ENCODE measurements around the gene UPF1. TPM values are rescaled to one million over a fixed set of nuclear protein-coding genes. Genes with fewer than 3 reads are reported as not detected.

Gene UPF1
- total RNA-seq, 4 donors from 2014 or later, result 63.9 to 157 (median 127) TPM

GRCh38 chr19:18886972-18887371 lies 55.2 kb downstream of the UPF1 start:
- Histone ChIP-seq H3K4me3 (no peak overlapping the region), H3K9me3 (no peaks in the 10 kb centered on the region), H3K36me3 (no peaks in the 10 kb centered on the region), H3K4me1 (no peaks in the 10 kb centered on the region), H3K27ac (no peak overlapping the region), H3K27me3 (no peaks in the 10 kb centered on the region)
- TF ChIP-seq CTCF (IDR thresholded peaks at IDR 0.05) (no peak), POLR2A (IDR thresholded peaks at IDR 0.05) (no peak)
- no peak for DNase-seq

GRCh38 chr19:18889949-18890745 lies 58.4 kb downstream of the UPF1 start:
- Histone ChIP-seq H3K4me1 (peaks cover 0 to 6% (median 2%) of the 10 kb centered on the region in 4 donors), H3K27ac (no peak overlapping the region), H3K36me3 (no peaks in the 10 kb centered on the region), H3K9me3 (no peaks in the 10 kb centered on the region), H3K4me3 (no peak overlapping the region), H3K27me3 (peaks cover 0 to 11% of the 10 kb centered on the region in 2 donors)
- TF ChIP-seq POLR2A (IDR thresholded peaks at IDR 0.05), result no peak
- TF ChIP-seq CTCF (IDR thresholded peaks at IDR 0.05), result no peak
- DNase-seq, result no peak

GRCh38 chr19:18893587-18894253 lies 62.0 kb downstream of the UPF1 start:
- Histone ChIP-seq H3K36me3 (no peaks in the 10 kb centered on the region), H3K4me3 (no peak overlapping the region), H3K27ac (no peak overlapping the region), H3K4me1 (peaks cover 0 to 28% (median 6%) of the 10 kb centered on the region in 4 donors), H3K27me3 (peaks cover 0 to 17% of the 10 kb centered on the region in 2 donors), H3K9me3 (no peaks in the 10 kb centered on the region)
- no peak for TF ChIP-seq POLR2A (IDR thresholded peaks at IDR 0.05)
- TF ChIP-seq CTCF (IDR thresholded peaks at IDR 0.05), result no peak
- DNase-seq, result no peak

GRCh38 chr19:18894254-18895037 lies 62.7 kb downstream of the UPF1 start:
- Histone ChIP-seq H3K9me3 (no peaks in the 10 kb centered on the region), H3K4me3 (peak overlapping the region in 1 of 4 donors; percentile 47), H3K27ac (no peak overlapping the region), H3K27me3 (peaks cover 0 to 17% of the 10 kb centered on the region in 2 donors), H3K4me1 (peaks cover 0 to 34% (median 6%) of the 10 kb centered on the region in 4 donors), H3K36me3 (peaks cover 0 to 6% (median 0%) of the 10 kb centered on the region in 3 donors)
- TF ChIP-seq CTCF (IDR thresholded peaks at IDR 0.05) (no peak), POLR2A (IDR thresholded peaks at IDR 0.05) (no peak)
- DNase-seq, result no peak

GRCh38 chr19:18895038-18895823 lies 63.5 kb downstream of the UPF1 start:
- TF ChIP-seq POLR2A (IDR thresholded peaks at IDR 0.05), result no peak
- TF ChIP-seq CTCF (IDR thresholded peaks at IDR 0.05), result peak in 2 of 6 experiments; percentile 14 to 18
- no peaks in the 10 kb centered on the region for H3K9me3 ChIP-seq
- peaks cover 0 to 17% of the 10 kb centered on the region in 2 donors for H3K27me3 ChIP-seq
- H3K36me3 ChIP-seq, result peaks cover 0 to 14% (median 0%) of the 10 kb centered on the region in 3 donors
- peak overlapping the region in 3 of 4 donors; percentile 31 to 47 (median 37) for H3K4me3 ChIP-seq
- DNase-seq, result no peak
- H3K4me1 ChIP-seq, result peaks cover 0 to 34% (median 6%) of the 10 kb centered on the region in 4 donors
- no peak overlapping the region for H3K27ac ChIP-seq

Measured in Peyer's patch (tissue), 4 donors.